Esophagus muscularis mucosa (tissue), 4 donors: Measurements from ENCODE around the gene SETD7. TPM values are rescaled to one million over a fixed set of nuclear protein-coding genes. Genes with fewer than 3 reads are reported as not detected.

Experiments
- DNase-seq: peaks from one replicate; pipeline ENCODE4 v3.0.0-alpha.2; 2017; ENCODE audit errors: extremely low spot score
- H3K27ac ChIP-seq, 4 donors: fragments of 200-600 bp; sonication (generic); replicated peaks in 1 of 4; 1 replicate in 3 of 4; 2 replicates in 1 of 4; pipeline ENCODE4 v1.5.1; 2016 to 2019; ENCODE audit warnings: mild to moderate bottlenecking in 1 of 4
- H3K27me3 ChIP-seq, 4 donors: fragments of 200-600 bp; sonication (generic); one replicate each; pipeline versions ENCODE4 v1.5.1 to v1.6.0; 2016 to 2019
- H3K36me3 ChIP-seq, 4 donors: fragments of 200-600 bp; sonication (generic); one replicate each; pipeline ENCODE4 v1.5.1; 2016 to 2019
- H3K4me1 ChIP-seq, 4 donors: fragments of 200-600 bp; sonication (generic); one replicate each; pipeline ENCODE4 v1.5.1; 2016 to 2019
- H3K4me3 ChIP-seq, 4 donors: fragments of 200-600 bp; sonication (generic); 1 replicate in 2 of 4; 2 replicates in 2 of 4; pipeline ENCODE4 v1.5.1; 2016 to 2019; ENCODE audit warnings: mild to moderate bottlenecking in 4 of 4, moderate library complexity in 1 of 4
- H3K9me3 ChIP-seq, 4 donors: fragments of 200-600 bp; sonication (generic); 1 replicate in 3 of 4; 2 replicates in 1 of 4; pipeline ENCODE4 v1.5.1; 2016 to 2019
- CTCF ChIP-seq, 3 experiments: fragments of 200-600 bp in 2 of 3; fragments of 450-650 bp in 1 of 3; sonication (generic) in 2 of 3; IDR thresholded peaks; one replicate each; pipeline ENCODE4 v1.5.1; 2017 to 2019; ENCODE audit warnings: antibody characterized with exemption in 3 of 3, mild to moderate bottlenecking in 2 of 3, moderate library complexity in 1 of 3
- EP300 ChIP-seq: sonication (generic); formaldehyde crosslinking; IDR thresholded peaks from one replicate; pipeline ENCODE4 v1.6.1; 2017; ENCODE audit warnings: antibody characterized with exemption
- POLR2A ChIP-seq: fragments of 450-650 bp; IDR thresholded peaks from one replicate; pipeline ENCODE4 v1.6.1; 2017; ENCODE audit warnings: antibody characterized with exemption, moderate library complexity, mild to moderate bottlenecking, low read depth
- POLR2AphosphoS5 ChIP-seq, 2 donors: sonication (generic); formaldehyde crosslinking; IDR thresholded peaks; one replicate each; pipeline ENCODE4 v1.6.1; 2017; ENCODE audit warnings: antibody characterized with exemption in 2 of 2
- WGBS: methylation state at CpG from one replicate; pipeline ENCODE4 v1.1.5; 2018; 5-methylcytosine and 5-hydroxymethylcytosine counted together
- intact Hi-C: fragments of 100-400 bp; cut with DNase I; formaldehyde crosslinking; loops from one replicate; pipeline ENCODE4 v1.15.1; 2023
- total RNA-seq, 4 donors: library from RNA; depleted of rRNA; stranded (reverse); fragments of >200 nt; gene quantifications; one replicate each; pipeline versions ENCODE4 v1.1.0 to v1.2.1, GENCODE V29; 2016

The SETD7 gene
- total RNA-seq, 4 donors from 2014 or later: 54.4 to 96.0 (median 63.9) TPM

- DNase-seq: no peak
- intact Hi-C loops: no loop called here
- H3K27ac ChIP-seq: no peak overlapping the region
- H3K4me1 ChIP-seq: no peaks in the 10 kb centered on the region
- TF ChIP-seq POLR2AphosphoS5 (IDR thresholded peaks at IDR 0.05) (no peak), EP300 (no peak), POLR2A (no peak), CTCF (IDR thresholded peaks at IDR 0.05) (no peak)
- WGBS: 88% methylated on average over 7 of the region's 7 CpGs
- H3K9me3 ChIP-seq: no peaks in the 10 kb centered on the region
- H3K36me3 ChIP-seq: no peaks in the 10 kb centered on the region
- no peaks in the 10 kb centered on the region for H3K27me3 ChIP-seq
- no peak overlapping the region for H3K4me3 ChIP-seq
Observed at GRCh38 chr4:139567159-139567870, 11.3 kb upstream of the SETD7 start.

- intact Hi-C loops: no loop called here
- Histone ChIP-seq H3K4me3 (no peak overlapping the region), H3K27me3 (no peaks in the 10 kb centered on the region), H3K9me3 (no peaks in the 10 kb centered on the region), H3K36me3 (no peaks in the 10 kb centered on the region), H3K4me1 (peaks cover 0 to 12% (median 10%) of the 10 kb centered on the region in 4 donors), H3K27ac (no peak overlapping the region)
- DNase-seq: peak; percentile 17
- WGBS: 100% methylated on average over 1 of the region's 1 CpG
- TF ChIP-seq CTCF (IDR thresholded peaks at IDR 0.05): peak in 1 of 3 experiments; percentile 2
- TF ChIP-seq EP300: no peak
- TF ChIP-seq POLR2A: no peak
- no peak for TF ChIP-seq POLR2AphosphoS5 (IDR thresholded peaks at IDR 0.05)
Observed at GRCh38 chr4:139564502-139564901, 8.5 kb upstream of the SETD7 start.

GRCh38 chr4:139563515-139563914 lies 7.5 kb upstream of the SETD7 start:
- intact Hi-C loops: no loop called here
- peak; percentile 72 for DNase-seq
- 77% methylated on average over 2 of the region's 2 CpGs for WGBS
- Histone ChIP-seq H3K36me3 (no peaks in the 10 kb centered on the region), H3K9me3 (no peaks in the 10 kb centered on the region), H3K27me3 (no peaks in the 10 kb centered on the region), H3K4me3 (no peak overlapping the region), H3K4me1 (peaks cover 7 to 12% (median 11%) of the 10 kb centered on the region in 4 donors), H3K27ac (no peak overlapping the region)
- no peak for TF ChIP-seq CTCF (IDR thresholded peaks at IDR 0.05)
- TF ChIP-seq POLR2A: no peak
- no peak for TF ChIP-seq EP300
- TF ChIP-seq POLR2AphosphoS5 (IDR thresholded peaks at IDR 0.05): no peak

GRCh38 chr4:139562839-139563238 lies 6.8 kb upstream of the SETD7 start:
- WGBS: 100% methylated on average over 3 of the region's 3 CpGs
- Histone ChIP-seq H3K4me1 (peaks cover 9 to 19% (median 13%) of the 10 kb centered on the region in 4 donors), H3K27me3 (no peaks in the 10 kb centered on the region), H3K4me3 (no peak overlapping the region), H3K9me3 (no peaks in the 10 kb centered on the region), H3K36me3 (no peaks in the 10 kb centered on the region), H3K27ac (no peak overlapping the region)
- intact Hi-C loops: no loop called here
- peak; percentile 34 for DNase-seq
- TF ChIP-seq CTCF (IDR thresholded peaks at IDR 0.05) (no peak), POLR2AphosphoS5 (IDR thresholded peaks at IDR 0.05) (no peak), POLR2A (no peak), EP300 (no peak)
